Transverse colon (tissue), 4 donors: ENCODE data around the gene TSG101.

Experiments
- CTCF ChIP-seq, 5 experiments: fragments of 200-600 bp in 3 of 5; fragments of 450-650 bp in 2 of 5; sonication (generic) in 3 of 5; IDR thresholded peaks; 1 replicate in 2 of 5; 2 replicates in 3 of 5; pipeline ENCODE4 v1.5.1; 2016 to 2017; ENCODE audit warnings: antibody characterized with exemption in 5 of 5, inconsistent platforms in 3 of 5, mild to moderate bottlenecking in 2 of 5, moderate library complexity in 1 of 5
- POLR2A ChIP-seq: fragments of 450-650 bp; IDR thresholded peaks from one replicate; pipeline ENCODE4 v1.6.1; 2016; ENCODE audit warnings: antibody characterized with exemption, mild to moderate bottlenecking, moderate library complexity
- POLR2AphosphoS5 ChIP-seq, 3 donors: sonication (generic); formaldehyde crosslinking; IDR thresholded peaks; one replicate each; pipeline ENCODE4 v1.6.1; 2016; ENCODE audit warnings: antibody characterized with exemption in 3 of 3

- TF ChIP-seq CTCF (IDR thresholded peaks at IDR 0.05) (no peak), POLR2A (no peak), POLR2AphosphoS5 (IDR thresholded peaks at IDR 0.05) (no peak)
Measured at GRCh38 chr11:18468961-18469360, 57.8 kb downstream of the TSG101 start.
